ENCODE results near the gene PPFIA3.
"Not testable (repeated sequence)": the region's sequence is repeated elsewhere in the genome, so short reads cannot be mapped to it uniquely, and the experiment has no call there.

PPFIA3 gene

DNA sequence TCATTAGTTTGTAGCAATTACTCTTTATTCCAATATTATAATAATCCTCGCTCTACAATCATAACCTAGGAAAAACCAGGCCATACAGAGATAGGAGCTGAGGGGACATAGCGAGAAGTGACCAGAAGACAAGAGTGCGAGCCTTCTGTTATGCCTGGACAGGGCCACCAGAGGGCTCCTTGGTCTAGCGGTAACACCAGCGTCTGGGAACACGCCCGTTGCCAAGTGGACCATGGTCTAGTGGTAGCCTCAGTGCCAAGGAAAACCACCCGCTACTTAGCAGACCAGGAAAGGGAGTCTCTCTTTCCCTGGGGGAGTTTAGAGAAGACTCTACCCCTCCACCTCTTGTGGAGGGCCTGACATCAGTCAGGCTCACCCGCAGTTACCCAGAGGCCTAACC lies 44.5 kb upstream of the PPFIA3 start:
- not testable (repeated sequence) for H3K27ac ChIP-seq; H3K79me2 ChIP-seq; H3K4me1 ChIP-seq; H3K9me3 ChIP-seq (ENCODE audit: control insufficient read depth, low read length); H3K27me3 ChIP-seq (ENCODE audit: control insufficient read depth, insufficient read depth, low read length); H3K36me3 ChIP-seq (ENCODE audit: control insufficient read depth, insufficient read depth, low read length); H3K4me3 ChIP-seq (ENCODE audit: low read depth, low read length); H2AFZ ChIP-seq; H3K4me2 ChIP-seq (ENCODE audit: low read length); H3K9ac ChIP-seq
- TF ChIP-seq, protein P1, sequence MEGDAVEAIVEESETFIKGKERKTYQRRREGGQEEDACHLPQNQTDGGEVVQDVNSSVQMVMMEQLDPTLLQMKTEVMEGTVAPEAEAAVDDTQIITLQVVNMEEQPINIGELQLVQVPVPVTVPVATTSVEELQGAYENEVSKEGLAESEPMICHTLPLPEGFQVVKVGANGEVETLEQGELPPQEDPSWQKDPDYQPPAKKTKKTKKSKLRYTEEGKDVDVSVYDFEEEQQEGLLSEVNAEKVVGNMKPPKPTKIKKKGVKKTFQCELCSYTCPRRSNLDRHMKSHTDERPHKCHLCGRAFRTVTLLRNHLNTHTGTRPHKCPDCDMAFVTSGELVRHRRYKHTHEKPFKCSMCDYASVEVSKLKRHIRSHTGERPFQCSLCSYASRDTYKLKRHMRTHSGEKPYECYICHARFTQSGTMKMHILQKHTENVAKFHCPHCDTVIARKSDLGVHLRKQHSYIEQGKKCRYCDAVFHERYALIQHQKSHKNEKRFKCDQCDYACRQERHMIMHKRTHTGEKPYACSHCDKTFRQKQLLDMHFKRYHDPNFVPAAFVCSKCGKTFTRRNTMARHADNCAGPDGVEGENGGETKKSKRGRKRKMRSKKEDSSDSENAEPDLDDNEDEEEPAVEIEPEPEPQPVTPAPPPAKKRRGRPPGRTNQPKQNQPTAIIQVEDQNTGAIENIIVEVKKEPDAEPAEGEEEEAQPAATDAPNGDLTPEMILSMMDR (IDR thresholded peaks at IDR 0.05): peak; percentile 73

DNA sequence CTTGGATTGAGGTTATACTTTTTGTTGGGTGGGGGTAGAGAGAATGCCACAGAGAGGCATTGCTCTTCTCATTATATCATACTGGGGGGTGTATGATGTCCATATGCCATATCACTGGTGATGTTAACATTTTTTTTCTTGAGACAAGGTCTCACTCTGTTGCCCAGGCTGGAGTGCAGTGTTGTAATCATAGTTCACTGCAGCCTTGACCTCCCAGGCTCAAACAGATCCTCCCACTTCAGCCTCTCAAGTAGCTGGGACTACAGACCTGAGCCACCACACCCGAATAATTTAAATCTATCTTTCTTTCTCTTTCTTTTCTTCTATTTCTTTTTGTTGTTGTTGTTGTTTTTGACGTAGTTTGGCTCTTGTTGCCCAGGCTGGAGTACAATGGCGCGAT lies 39.0 kb upstream of the PPFIA3 start:
- H3K27me3 ChIP-seq (ENCODE audit: control insufficient read depth, insufficient read depth, low read length): no peaks in the 10 kb centered on the region
- H3K4me1 ChIP-seq: peaks cover 3% of the 10 kb centered on the region
- H3K4me3 ChIP-seq (ENCODE audit: low read depth, low read length): no peak overlapping the region
- H3K36me3 ChIP-seq (ENCODE audit: control insufficient read depth, insufficient read depth, low read length): no peaks in the 10 kb centered on the region
- no peak overlapping the region for H2AFZ ChIP-seq
- no peak overlapping the region for H3K27ac ChIP-seq
- H3K4me2 ChIP-seq (ENCODE audit: low read length): no peak overlapping the region
- peaks cover under 1% of the 10 kb centered on the region for H3K79me2 ChIP-seq
- H3K9me3 ChIP-seq (ENCODE audit: control insufficient read depth, low read length): no peaks in the 10 kb centered on the region
- H3K9ac ChIP-seq: no peak overlapping the region
- TF ChIP-seq, protein P1 (IDR thresholded peaks at IDR 0.05): no peak

DNA sequence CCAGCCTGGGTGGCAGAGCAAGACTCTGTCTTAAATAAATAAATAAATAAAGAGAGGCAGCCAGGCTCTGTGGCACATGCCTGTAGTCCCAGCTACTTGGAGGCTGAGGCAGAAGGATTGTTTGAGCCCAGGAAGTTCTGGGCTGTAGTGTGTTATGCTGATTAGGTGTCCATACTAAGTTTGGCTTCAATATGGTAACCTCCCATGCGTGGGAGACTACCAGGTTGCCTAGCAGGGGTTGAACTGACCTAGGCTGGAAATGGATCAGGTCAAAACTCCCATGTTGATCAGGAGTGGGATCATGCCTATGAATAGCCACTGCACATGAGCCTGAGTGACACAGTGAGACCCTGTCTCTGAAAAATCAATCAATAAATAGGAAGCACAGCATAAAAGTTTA lies 38.1 kb upstream of the PPFIA3 start:
- peaks cover 9% of the 10 kb centered on the region for H3K79me2 ChIP-seq
- no peaks in the 10 kb centered on the region for H3K9me3 ChIP-seq (ENCODE audit: control insufficient read depth, low read length)
- H3K4me1 ChIP-seq: peaks cover 3% of the 10 kb centered on the region
- no peak overlapping the region for H3K27ac ChIP-seq
- no peak overlapping the region for H3K4me3 ChIP-seq (ENCODE audit: low read depth, low read length)
- H3K36me3 ChIP-seq (ENCODE audit: control insufficient read depth, insufficient read depth, low read length): no peaks in the 10 kb centered on the region
- H3K4me2 ChIP-seq (ENCODE audit: low read length): no peak overlapping the region
- H3K9ac ChIP-seq: no peak overlapping the region
- no peaks in the 10 kb centered on the region for H3K27me3 ChIP-seq (ENCODE audit: control insufficient read depth, insufficient read depth, low read length)
- H2AFZ ChIP-seq: no peak overlapping the region
- TF ChIP-seq, protein P1 (IDR thresholded peaks at IDR 0.05): no peak

DNA sequence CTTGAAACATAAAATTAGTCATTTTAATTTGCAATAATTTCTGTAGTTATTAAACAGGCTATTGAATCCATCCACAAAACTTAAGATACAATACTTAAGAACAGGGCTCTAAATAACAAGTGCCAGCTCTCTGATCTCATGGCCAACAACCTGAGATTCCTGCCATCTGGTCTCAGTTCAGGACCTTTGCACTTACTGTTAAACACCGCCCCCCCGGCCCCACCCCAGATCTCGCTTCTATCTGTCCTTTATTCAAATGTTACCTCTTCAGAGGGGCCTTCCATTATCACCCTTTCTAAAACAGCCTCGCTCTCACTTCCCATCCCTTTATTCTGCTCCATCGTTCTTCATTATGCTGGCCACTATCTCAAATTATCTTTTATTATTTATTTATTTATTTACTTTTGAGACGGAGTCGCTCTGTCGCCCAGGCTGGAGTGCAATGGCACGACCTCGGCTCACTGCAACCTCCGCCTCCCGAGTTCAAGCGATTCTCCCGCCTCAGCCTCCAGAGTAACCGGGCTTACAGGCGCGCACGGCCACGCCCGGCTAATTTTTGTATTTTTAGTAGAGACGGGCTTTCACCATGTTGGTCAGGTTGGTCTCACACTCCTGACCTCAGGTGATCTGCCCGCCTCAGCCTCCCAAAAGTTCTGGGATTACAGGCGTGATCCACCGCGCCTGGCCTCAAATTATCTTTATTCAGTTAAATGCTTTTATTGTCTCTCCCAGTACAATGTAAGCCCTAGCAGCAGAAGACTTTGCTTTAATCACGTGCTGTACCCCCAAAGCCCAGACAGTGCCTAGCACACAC lies 34.9 kb upstream of the PPFIA3 start:
- no peaks in the 10 kb centered on the region for H3K36me3 ChIP-seq (ENCODE audit: control insufficient read depth, insufficient read depth, low read length)
- H2AFZ ChIP-seq: peak overlapping the region; percentile 100
- TF ChIP-seq, protein P1 (IDR thresholded peaks at IDR 0.05): no peak
- peak overlapping the region; percentile 81 for H3K4me3 ChIP-seq (ENCODE audit: low read depth, low read length)
- H3K9ac ChIP-seq: no peak overlapping the region
- peak overlapping the region; percentile 90 for H3K4me2 ChIP-seq (ENCODE audit: low read length)
- peaks cover 33% of the 10 kb centered on the region for H3K79me2 ChIP-seq
- peak overlapping the region; percentile 88 for H3K27ac ChIP-seq
- no peaks in the 10 kb centered on the region for H3K9me3 ChIP-seq (ENCODE audit: control insufficient read depth, low read length)
- H3K27me3 ChIP-seq (ENCODE audit: control insufficient read depth, insufficient read depth, low read length): no peaks in the 10 kb centered on the region
- H3K4me1 ChIP-seq: peaks cover 11% of the 10 kb centered on the region
